ENCODE measurements around the gene RHOU.

- TF ChIP-seq CTCF (IDR thresholded peaks at IDR 0.05) (no peak), POLR2A (IDR thresholded peaks at IDR 0.05) (no peak)
These were observed 13.2 kb downstream of the RHOU start for GRCh38 chr1:228748431-228748830.
